ENCODE measurements around the gene PHGDH. TPM values are rescaled to one million over a fixed set of nuclear protein-coding genes. Genes with fewer than 3 reads are reported as not detected.
A peak's percentile ranks its signal among the peaks of the same experiment; 100 is the strongest.

The PHGDH gene
- total and polyA plus RNA-seq, 2 of the 13 experiments (the other 11 are each of a cell fraction or from before 2014, with no cell fraction given), result 95.8 to 133 TPM

DNA sequence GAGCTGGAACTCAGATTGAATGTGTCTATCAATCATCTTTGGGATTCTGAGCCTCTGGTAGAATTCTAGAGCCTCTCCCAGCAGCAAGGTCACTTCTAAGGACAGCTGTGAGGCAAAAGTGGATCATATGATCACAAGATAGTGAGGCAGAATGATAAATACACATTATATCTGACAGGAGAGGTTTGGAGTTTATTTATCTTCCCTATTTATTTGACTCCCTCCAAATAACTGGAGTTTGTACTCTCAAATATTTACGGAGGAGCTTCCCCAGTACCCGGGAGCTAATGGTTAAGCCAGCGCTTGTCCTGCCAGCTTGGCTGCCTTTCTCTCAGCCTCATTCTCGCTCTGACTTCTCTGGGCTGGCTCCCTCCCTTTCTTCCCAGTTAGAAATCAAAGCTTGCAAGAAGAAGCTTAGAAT, 54.6 kb downstream of the PHGDH start (continued):
- TF ChIP-seq, protein P1, sequence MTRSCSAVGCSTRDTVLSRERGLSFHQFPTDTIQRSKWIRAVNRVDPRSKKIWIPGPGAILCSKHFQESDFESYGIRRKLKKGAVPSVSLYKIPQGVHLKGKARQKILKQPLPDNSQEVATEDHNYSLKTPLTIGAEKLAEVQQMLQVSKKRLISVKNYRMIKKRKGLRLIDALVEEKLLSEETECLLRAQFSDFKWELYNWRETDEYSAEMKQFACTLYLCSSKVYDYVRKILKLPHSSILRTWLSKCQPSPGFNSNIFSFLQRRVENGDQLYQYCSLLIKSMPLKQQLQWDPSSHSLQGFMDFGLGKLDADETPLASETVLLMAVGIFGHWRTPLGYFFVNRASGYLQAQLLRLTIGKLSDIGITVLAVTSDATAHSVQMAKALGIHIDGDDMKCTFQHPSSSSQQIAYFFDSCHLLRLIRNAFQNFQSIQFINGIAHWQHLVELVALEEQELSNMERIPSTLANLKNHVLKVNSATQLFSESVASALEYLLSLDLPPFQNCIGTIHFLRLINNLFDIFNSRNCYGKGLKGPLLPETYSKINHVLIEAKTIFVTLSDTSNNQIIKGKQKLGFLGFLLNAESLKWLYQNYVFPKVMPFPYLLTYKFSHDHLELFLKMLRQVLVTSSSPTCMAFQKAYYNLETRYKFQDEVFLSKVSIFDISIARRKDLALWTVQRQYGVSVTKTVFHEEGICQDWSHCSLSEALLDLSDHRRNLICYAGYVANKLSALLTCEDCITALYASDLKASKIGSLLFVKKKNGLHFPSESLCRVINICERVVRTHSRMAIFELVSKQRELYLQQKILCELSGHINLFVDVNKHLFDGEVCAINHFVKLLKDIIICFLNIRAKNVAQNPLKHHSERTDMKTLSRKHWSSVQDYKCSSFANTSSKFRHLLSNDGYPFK (CRISPR knock-in tag; IDR thresholded peaks at IDR 0.05; ENCODE audit: borderline replicate concordance), result no peak
- TF ChIP-seq ZNF329 (CRISPR knock-in tag; IDR thresholded peaks at IDR 0.05; ENCODE audit: low read depth), result no peak
- TF ChIP-seq PHF21A (CRISPR knock-in tag; IDR thresholded peaks at IDR 0.05), result peak; percentile 89
- no peak for TF ChIP-seq ZNF556 (CRISPR knock-in tag; IDR thresholded peaks at IDR 0.05; ENCODE audit: borderline replicate concordance)
- no peak for TF ChIP-seq ZNF75D (CRISPR knock-in tag; IDR thresholded peaks at IDR 0.05; ENCODE audit: borderline replicate concordance)
- no peak for TF ChIP-seq GTF2F1 (IDR thresholded peaks at IDR 0.05; ENCODE audit: low read length)
- TF ChIP-seq KAT7 (CRISPR knock-in tag; IDR thresholded peaks at IDR 0.05; ENCODE audit: borderline replicate concordance), result no peak
- TF ChIP-seq GATAD2A (CRISPR knock-in tag; IDR thresholded peaks at IDR 0.05), result peak; percentile 86
- no peak for TF ChIP-seq YY1 (IDR thresholded peaks at IDR 0.05; ENCODE audit: insufficient read depth, insufficient replicate concordance, low read depth, low read length)
- TF ChIP-seq, protein P2, sequence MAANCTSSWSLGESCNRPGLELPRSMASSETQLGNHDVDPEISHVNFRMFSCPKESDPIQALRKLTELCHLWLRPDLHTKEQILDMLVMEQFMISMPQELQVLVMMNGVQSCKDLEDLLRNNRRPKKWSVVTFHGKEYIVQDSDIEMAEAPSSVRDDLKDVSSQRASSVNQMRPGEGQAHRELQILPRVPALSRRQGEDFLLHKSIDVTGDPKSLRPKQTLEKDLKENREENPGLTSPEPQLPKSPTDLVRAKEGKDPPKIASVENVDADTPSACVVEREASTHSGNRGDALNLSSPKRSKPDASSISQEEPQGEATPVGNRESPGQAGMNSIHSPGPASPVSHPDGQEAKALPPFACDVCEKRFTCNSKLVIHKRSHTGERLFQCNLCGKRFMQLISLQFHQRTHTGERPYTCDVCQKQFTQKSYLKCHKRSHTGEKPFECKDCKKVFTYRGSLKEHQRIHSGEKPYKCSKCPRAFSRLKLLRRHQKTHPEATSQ (CRISPR knock-in tag; IDR thresholded peaks at IDR 0.05; ENCODE audit: borderline replicate concordance), result no peak
- no peak for TF ChIP-seq DR1 (CRISPR knock-in tag; IDR thresholded peaks at IDR 0.05)
- TF ChIP-seq KMT2B (CRISPR knock-in tag; IDR thresholded peaks at IDR 0.05), result no peak
- TF ChIP-seq ZNF691 (CRISPR knock-in tag; IDR thresholded peaks at IDR 0.05; ENCODE audit: borderline replicate concordance, low read depth), result no peak
- no peak for TF ChIP-seq ZSCAN30 (CRISPR knock-in tag; IDR thresholded peaks at IDR 0.05)
- TF ChIP-seq PAX8 (CRISPR knock-in tag; IDR thresholded peaks at IDR 0.05; ENCODE audit: borderline replicate concordance), result no peak
- no peak for TF ChIP-seq ZBTB44 (CRISPR knock-in tag; IDR thresholded peaks at IDR 0.05)
- no peak for TF ChIP-seq ZBTB38 (CRISPR knock-in tag; IDR thresholded peaks at IDR 0.05)
- peak; percentile 56; the same call in 1 of the 2 replicates for TF ChIP-seq ZNF501 (CRISPR knock-in tag; IDR thresholded peaks at IDR 0.05)

Measured in HepG2 (cell line).